ENCODE data around the gene THEM5. TPM values are rescaled to one million over a fixed set of nuclear protein-coding genes. Genes with fewer than 3 reads are reported as not detected.

THEM5 gene
- polyA plus RNA-seq, 1 donor (not counting 4 experiments of a cell fraction or from before 2014, with no cell fraction given): 0.18 TPM

DNA sequence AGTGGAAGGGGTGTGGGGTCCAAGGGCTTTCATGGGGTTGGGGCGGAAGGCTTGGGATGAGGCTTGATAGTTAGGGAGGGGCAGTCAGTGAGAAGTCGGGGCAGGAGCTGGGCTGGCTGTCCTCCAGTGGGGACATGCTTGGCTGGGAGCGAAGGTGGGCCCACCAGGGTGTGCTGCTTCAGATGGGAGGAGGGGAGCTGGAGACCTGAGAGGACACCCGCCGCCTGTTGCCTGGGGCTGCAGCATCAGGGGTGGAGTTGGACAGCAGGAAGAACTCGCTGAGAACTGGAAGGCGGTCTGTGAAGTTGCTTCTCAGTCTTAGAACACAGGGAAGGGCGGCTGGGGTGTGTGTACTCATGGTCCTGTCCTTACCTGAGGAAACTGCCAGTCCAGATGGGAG, 1.6 kb downstream of the THEM5 start:
- Histone ChIP-seq H3K4me1 (ENCODE audit: control insufficient read depth, extremely low read depth, insufficient read depth, low read length) (no peaks in the 10 kb centered on the region), H3K9ac (ENCODE audit: control insufficient read depth, extremely low read depth, insufficient read depth, low read length) (no peak overlapping the region), H3K4me3 (ENCODE audit: control insufficient read depth in 2 of 3, extremely low read depth in 1 of 3, insufficient read depth in 2 of 3, low read depth in 1 of 3, low read length in 3 of 3) (no peak overlapping the region), H3K9me3 (ENCODE audit: control insufficient read depth, low read depth, low read length) (no peaks in the 10 kb centered on the region), H2AFZ (ENCODE audit: control insufficient read depth, low read length) (peak overlapping the region; percentile 49), H3K9me1 (ENCODE audit: control insufficient read depth, extremely low read depth, insufficient read depth, low read length) (no peaks in the 10 kb centered on the region), H4K20me1 (ENCODE audit: control insufficient read depth, extremely low read depth, insufficient read depth, low read length) (no peaks in the 10 kb centered on the region), H3K79me2 (ENCODE audit: control insufficient read depth, insufficient read depth, low read length) (no peaks in the 10 kb centered on the region), H3K27me3 (ENCODE audit: control insufficient read depth, extremely low read depth, insufficient read depth, low read length) (peaks cover 8% of the 10 kb centered on the region), H3K4me2 (ENCODE audit: control insufficient read depth, extremely low read depth, insufficient read depth, low read depth, low read length) (no peak overlapping the region), H3K27ac (ENCODE audit: control insufficient read depth, insufficient read depth, low read length) (no peak overlapping the region), H3K36me3 (ENCODE audit: control insufficient read depth in 2 of 2, extremely low read depth in 1 of 2, insufficient read depth in 2 of 2, low read length in 2 of 2) (no peaks in the 10 kb centered on the region)
- DNase-seq (ENCODE audit: low read depth, low spot score) (no peak), FAIRE-seq (no peak)
- dilution Hi-C loops (cut with MboI; ENCODE audit: extremely low pct_ligation_motif_present, low sequenced_read_pairs): no loop called here
- no peak for TF ChIP-seq EZH2 (IDR thresholded peaks at IDR 0.05; ENCODE audit: low read length)
- TF ChIP-seq, protein P1, sequence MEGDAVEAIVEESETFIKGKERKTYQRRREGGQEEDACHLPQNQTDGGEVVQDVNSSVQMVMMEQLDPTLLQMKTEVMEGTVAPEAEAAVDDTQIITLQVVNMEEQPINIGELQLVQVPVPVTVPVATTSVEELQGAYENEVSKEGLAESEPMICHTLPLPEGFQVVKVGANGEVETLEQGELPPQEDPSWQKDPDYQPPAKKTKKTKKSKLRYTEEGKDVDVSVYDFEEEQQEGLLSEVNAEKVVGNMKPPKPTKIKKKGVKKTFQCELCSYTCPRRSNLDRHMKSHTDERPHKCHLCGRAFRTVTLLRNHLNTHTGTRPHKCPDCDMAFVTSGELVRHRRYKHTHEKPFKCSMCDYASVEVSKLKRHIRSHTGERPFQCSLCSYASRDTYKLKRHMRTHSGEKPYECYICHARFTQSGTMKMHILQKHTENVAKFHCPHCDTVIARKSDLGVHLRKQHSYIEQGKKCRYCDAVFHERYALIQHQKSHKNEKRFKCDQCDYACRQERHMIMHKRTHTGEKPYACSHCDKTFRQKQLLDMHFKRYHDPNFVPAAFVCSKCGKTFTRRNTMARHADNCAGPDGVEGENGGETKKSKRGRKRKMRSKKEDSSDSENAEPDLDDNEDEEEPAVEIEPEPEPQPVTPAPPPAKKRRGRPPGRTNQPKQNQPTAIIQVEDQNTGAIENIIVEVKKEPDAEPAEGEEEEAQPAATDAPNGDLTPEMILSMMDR (optimal IDR thresholded peaks at IDR 0.05 in 1 of 3, IDR thresholded peaks at IDR 0.05 in 1 of 3, conservative IDR thresholded peaks at IDR 0.05 in 1 of 3; ENCODE audit: extremely low read depth in 1 of 3, insufficient read depth in 2 of 3, low read length in 3 of 3): no peak

DNA sequence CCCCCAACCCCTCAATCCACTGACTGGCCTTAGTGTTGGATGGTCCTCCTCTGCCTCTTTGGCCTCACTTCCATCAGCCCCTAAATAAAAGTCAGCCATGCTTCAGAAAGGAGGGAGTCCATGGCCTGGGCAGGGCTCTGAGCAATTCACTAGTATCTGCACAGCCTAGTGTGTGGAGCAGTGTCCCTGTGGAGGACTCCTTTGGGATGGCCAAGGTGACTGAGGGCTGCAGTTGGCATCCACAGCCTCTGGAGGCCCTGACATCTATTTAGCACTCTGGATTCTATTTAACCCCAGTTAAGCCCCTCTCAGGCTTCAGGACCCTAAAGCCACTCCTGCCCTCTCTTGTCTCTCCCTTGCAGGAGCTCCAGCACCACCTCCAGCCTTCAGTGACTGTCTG, 3.6 kb downstream of the THEM5 start:
- H3K9ac ChIP-seq (ENCODE audit: control insufficient read depth, extremely low read depth, insufficient read depth, low read length): no peak overlapping the region
- no peak for TF ChIP-seq EZH2 (IDR thresholded peaks at IDR 0.05; ENCODE audit: low read length)
- TF ChIP-seq, protein P1 (optimal IDR thresholded peaks at IDR 0.05 in 1 of 3, IDR thresholded peaks at IDR 0.05 in 1 of 3, conservative IDR thresholded peaks at IDR 0.05 in 1 of 3; ENCODE audit: extremely low read depth in 1 of 3, insufficient read depth in 2 of 3, low read length in 3 of 3): no peak
- no peaks in the 10 kb centered on the region for H3K9me1 ChIP-seq (ENCODE audit: control insufficient read depth, extremely low read depth, insufficient read depth, low read length)
- peaks cover 7% of the 10 kb centered on the region for H3K4me1 ChIP-seq (ENCODE audit: control insufficient read depth, extremely low read depth, insufficient read depth, low read length)
- no peak overlapping the region for H3K27ac ChIP-seq (ENCODE audit: control insufficient read depth, insufficient read depth, low read length)
- H3K36me3 ChIP-seq (ENCODE audit: control insufficient read depth in 2 of 2, extremely low read depth in 1 of 2, insufficient read depth in 2 of 2, low read length in 2 of 2): no peaks in the 10 kb centered on the region
- peaks cover 8% of the 10 kb centered on the region for H3K27me3 ChIP-seq (ENCODE audit: control insufficient read depth, extremely low read depth, insufficient read depth, low read length)
- H3K4me2 ChIP-seq (ENCODE audit: control insufficient read depth, extremely low read depth, insufficient read depth, low read depth, low read length): no peak overlapping the region
- dilution Hi-C loops (cut with MboI; ENCODE audit: extremely low pct_ligation_motif_present, low sequenced_read_pairs): no loop called here
- no peaks in the 10 kb centered on the region for H4K20me1 ChIP-seq (ENCODE audit: control insufficient read depth, extremely low read depth, insufficient read depth, low read length)
- H3K9me3 ChIP-seq (ENCODE audit: control insufficient read depth, low read depth, low read length): no peaks in the 10 kb centered on the region
- no peaks in the 10 kb centered on the region for H3K79me2 ChIP-seq (ENCODE audit: control insufficient read depth, insufficient read depth, low read length)
- FAIRE-seq (no peak), DNase-seq (ENCODE audit: low read depth, low spot score) (no peak)
- no peak overlapping the region for H3K4me3 ChIP-seq (ENCODE audit: control insufficient read depth in 2 of 3, extremely low read depth in 1 of 3, insufficient read depth in 2 of 3, low read depth in 1 of 3, low read length in 3 of 3)
- no peak overlapping the region for H2AFZ ChIP-seq (ENCODE audit: control insufficient read depth, low read length)
